ENCODE data around the gene CTCFL.

- TF ChIP-seq ZNF292 (CRISPR knock-in tag; IDR thresholded peaks at IDR 0.05; ENCODE audit: borderline replicate concordance, low read depth): no peak
- TF ChIP-seq MZF1 (CRISPR knock-in tag; IDR thresholded peaks at IDR 0.05; ENCODE audit: borderline replicate concordance): no peak
- TF ChIP-seq TCF7L2 (IDR thresholded peaks at IDR 0.05; ENCODE audit: low read depth, low read length): no peak
- no peak for TF ChIP-seq EP300 (IDR thresholded peaks at IDR 0.05; ENCODE audit: low read depth in 2 of 2, low read length in 2 of 2)
- no peak for TF ChIP-seq EP300 (CRISPR knock-in tag; IDR thresholded peaks at IDR 0.05; ENCODE audit: borderline replicate concordance)
Observed at GRCh38 chr20:57545927-57546662, 21.2 kb upstream of the CTCFL start.
